Measurements from ENCODE around the gene RIC1. TPM values are rescaled to one million over a fixed set of nuclear protein-coding genes. Genes with fewer than 3 reads are reported as not detected.

Gene RIC1
- total and polyA plus RNA-seq, 2 of the 8 experiments (the other 6 are each of a cell fraction or from before 2014, with no cell fraction given): 10.7 to 24.5 TPM

DNA sequence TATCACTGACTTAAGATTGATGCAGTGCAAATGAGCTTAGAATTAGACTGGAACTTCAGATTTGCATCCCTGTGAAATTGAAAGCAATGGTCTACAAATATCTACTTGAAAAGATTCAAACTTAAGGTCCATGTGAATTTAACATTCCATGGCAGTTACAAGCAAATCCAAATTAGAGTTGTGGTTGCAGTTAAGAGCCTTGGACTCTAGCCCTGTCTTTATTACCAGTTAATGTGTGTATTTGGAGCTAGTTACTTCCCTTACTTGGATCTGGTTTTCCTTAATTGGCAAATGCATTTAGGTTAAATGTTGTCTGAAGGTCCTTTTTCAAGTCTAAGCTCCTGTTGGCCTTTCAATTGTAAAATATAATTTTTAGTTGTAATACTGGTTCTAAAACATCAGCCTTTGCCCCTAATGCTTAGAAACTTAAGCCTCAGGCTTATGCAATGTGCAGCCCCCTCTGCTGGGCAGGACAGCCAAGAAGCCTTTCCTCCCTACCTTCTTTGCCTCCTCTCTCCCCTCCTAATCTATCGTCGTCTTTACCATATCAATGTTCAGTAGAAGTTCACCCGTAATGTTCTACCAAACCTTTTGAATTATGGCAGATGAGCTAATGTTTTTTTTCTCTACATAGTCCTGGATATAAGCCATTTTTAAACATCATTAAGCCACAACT is 144.6 kb downstream of the RIC1 start (continued):
- TF ChIP-seq RBBP5 (IDR thresholded peaks at IDR 0.05; ENCODE audit: borderline replicate concordance, low read depth, low read length) (no peak), KDM4A (IDR thresholded peaks at IDR 0.05; ENCODE audit: low read depth, low read length, severe bottlenecking) (no peak), GTF2F1 (IDR thresholded peaks at IDR 0.05; ENCODE audit: borderline replicate concordance, low read depth, low read length) (no peak), RAD21 (IDR thresholded peaks at IDR 0.05 in 1 of 2, conservative IDR thresholded peaks at IDR 0.05 in 1 of 2; ENCODE audit: low read depth in 2 of 2, low read length in 2 of 2) (peak; percentile 28 to 40; a peak in 3 of 4 replicates), BCL11A (IDR thresholded peaks at IDR 0.05; ENCODE audit: low read depth in 2 of 2, low read length in 2 of 2) (no peak)
